PC-3 (cell line): ENCODE results near the gene SAP130.

Experiments
- CTCF ChIP-seq: fragments of 300-600 bp; sonication (generic); conservative IDR thresholded peaks from 2 replicates; pipeline ENCODE4 v1.5.1; 2017; ENCODE audit warnings: antibody characterized with exemption, low read depth, mild to moderate bottlenecking, low read length
- EZH2 ChIP-seq: fragments of 300-600 bp; sonication (generic); IDR thresholded peaks from one replicate; pipeline ENCODE4 v1.6.1; 2017; ENCODE audit warnings: antibody characterized with exemption, mild to moderate bottlenecking, low read length; ENCODE audit not compliant: unreplicated experiment
- EZH2phosphoT487 ChIP-seq: fragments of 300-600 bp; sonication (generic); IDR thresholded peaks from 2 replicates; pipeline ENCODE4 v1.6.1; 2018; ENCODE audit warnings: mild to moderate bottlenecking, antibody characterized with exemption, low read length, borderline replicate concordance

- TF ChIP-seq EZH2: no peak
- TF ChIP-seq CTCF: no peak
- TF ChIP-seq EZH2phosphoT487: no peak
Measured at GRCh38 chr2:127941461-127941860, 86.4 kb downstream of the SAP130 start.
